Esophagus muscularis mucosa (tissue), 4 donors: ENCODE measurements around the gene DAPP1.

Experiments
- EP300 ChIP-seq: sonication (generic); formaldehyde crosslinking; IDR thresholded peaks from one replicate; pipeline ENCODE4 v1.6.1; 2017; ENCODE audit warnings: antibody characterized with exemption
- POLR2A ChIP-seq: fragments of 450-650 bp; IDR thresholded peaks from one replicate; pipeline ENCODE4 v1.6.1; 2017; ENCODE audit warnings: antibody characterized with exemption, moderate library complexity, mild to moderate bottlenecking, low read depth
- POLR2AphosphoS5 ChIP-seq, 2 donors: sonication (generic); formaldehyde crosslinking; IDR thresholded peaks; one replicate each; pipeline ENCODE4 v1.6.1; 2017; ENCODE audit warnings: antibody characterized with exemption in 2 of 2
- TF ChIP-seq, protein P1 (sequence below), 3 experiments: fragments of 200-600 bp in 2 of 3; fragments of 450-650 bp in 1 of 3; sonication (generic) in 2 of 3; IDR thresholded peaks; one replicate each; pipeline ENCODE4 v1.5.1; 2017 to 2019; ENCODE audit warnings: antibody characterized with exemption in 3 of 3, mild to moderate bottlenecking in 2 of 3, moderate library complexity in 1 of 3

DNA sequence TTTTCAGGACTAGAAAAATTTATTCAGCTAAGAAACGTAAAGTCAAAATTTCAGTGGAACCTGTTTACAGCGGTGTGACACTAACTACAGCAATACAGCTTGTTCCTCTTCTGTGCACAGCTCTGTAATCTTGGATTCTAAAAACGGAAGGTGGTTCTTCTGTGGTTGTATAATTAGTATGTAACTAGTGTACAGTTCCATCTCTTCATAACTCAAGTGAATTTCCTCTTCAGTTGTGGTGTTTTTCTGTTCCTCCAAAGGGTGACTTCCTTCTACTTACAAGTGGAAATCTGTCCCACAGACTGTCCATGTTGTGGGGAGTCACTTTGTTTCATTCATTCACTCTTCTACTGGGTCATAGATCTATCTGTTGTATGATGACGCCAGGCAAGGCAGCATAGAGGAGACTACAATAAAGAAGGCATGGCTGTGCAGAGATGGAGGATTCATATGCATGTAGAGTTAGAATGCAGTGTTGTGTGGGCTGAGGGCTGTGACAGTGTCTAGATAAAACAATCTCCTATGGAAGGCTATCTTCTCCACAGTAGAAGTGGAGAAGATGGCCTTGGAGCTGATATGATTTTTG, 5.4 kb downstream of the DAPP1 start:
- TF ChIP-seq, protein P1, sequence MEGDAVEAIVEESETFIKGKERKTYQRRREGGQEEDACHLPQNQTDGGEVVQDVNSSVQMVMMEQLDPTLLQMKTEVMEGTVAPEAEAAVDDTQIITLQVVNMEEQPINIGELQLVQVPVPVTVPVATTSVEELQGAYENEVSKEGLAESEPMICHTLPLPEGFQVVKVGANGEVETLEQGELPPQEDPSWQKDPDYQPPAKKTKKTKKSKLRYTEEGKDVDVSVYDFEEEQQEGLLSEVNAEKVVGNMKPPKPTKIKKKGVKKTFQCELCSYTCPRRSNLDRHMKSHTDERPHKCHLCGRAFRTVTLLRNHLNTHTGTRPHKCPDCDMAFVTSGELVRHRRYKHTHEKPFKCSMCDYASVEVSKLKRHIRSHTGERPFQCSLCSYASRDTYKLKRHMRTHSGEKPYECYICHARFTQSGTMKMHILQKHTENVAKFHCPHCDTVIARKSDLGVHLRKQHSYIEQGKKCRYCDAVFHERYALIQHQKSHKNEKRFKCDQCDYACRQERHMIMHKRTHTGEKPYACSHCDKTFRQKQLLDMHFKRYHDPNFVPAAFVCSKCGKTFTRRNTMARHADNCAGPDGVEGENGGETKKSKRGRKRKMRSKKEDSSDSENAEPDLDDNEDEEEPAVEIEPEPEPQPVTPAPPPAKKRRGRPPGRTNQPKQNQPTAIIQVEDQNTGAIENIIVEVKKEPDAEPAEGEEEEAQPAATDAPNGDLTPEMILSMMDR (IDR thresholded peaks at IDR 0.05), result no peak
- TF ChIP-seq POLR2A, result no peak
- TF ChIP-seq POLR2AphosphoS5 (IDR thresholded peaks at IDR 0.05), result no peak
- TF ChIP-seq EP300, result no peak
